OCI-LY1 (cell line): ENCODE results near the gene TNFRSF21.

Experiments
- H2AFZ ChIP-seq: fragments of 200-600 bp; sonication (generic), shearing (Covaris generic); 2 replicates; pipeline ENCODE4 v1.6.0; 2014; ENCODE audit warnings: antibody characterized with exemption, mild to moderate bottlenecking, low read length
- H3F3A ChIP-seq: fragments of 200-600 bp; sonication (generic), shearing (Covaris generic); 2 replicates; pipeline ENCODE4 v1.6.0; 2014; ENCODE audit warnings: mild to moderate bottlenecking, antibody characterized with exemption, low read length, moderate library complexity; ENCODE audit not compliant: insufficient read depth
- H3K27ac ChIP-seq: fragments of 200-600 bp; sonication (generic); 2 replicates; pipeline ENCODE4 v1.5.1; 2014; ENCODE audit warnings: low read length, mixed run types, mild to moderate bottlenecking, low read depth; ENCODE audit not compliant: poor library complexity, severe bottlenecking
- H3K27me3 ChIP-seq: fragments of 200-600 bp; sonication (generic); 2 replicates; pipeline ENCODE4 v1.6.0; 2014; ENCODE audit warnings: antibody characterized with exemption, mild to moderate bottlenecking, low read length, moderate library complexity; ENCODE audit not compliant: insufficient read depth
- H3K36me3 ChIP-seq: fragments of 200-600 bp; sonication (generic); 2 replicates; pipeline ENCODE4 v1.6.1; 2014; ENCODE audit warnings: mild to moderate bottlenecking, antibody characterized with exemption, low read length, moderate library complexity, mixed read lengths; ENCODE audit not compliant: insufficient read depth
- H3K4me1 ChIP-seq: fragments of 200-600 bp; sonication (generic); 2 replicates; pipeline ENCODE4 v1.5.1; 2014; ENCODE audit warnings: mild to moderate bottlenecking, low read length, moderate library complexity; ENCODE audit not compliant: insufficient read depth, severe bottlenecking
- H3K4me2 ChIP-seq: fragments of 200-600 bp; sonication (generic), shearing (Covaris generic); 2 replicates; pipeline ENCODE4 v1.6.1; 2014; ENCODE audit warnings: low read length
- H3K4me3 ChIP-seq: fragments of 200-600 bp; sonication (generic); 2 replicates; pipeline ENCODE4 v1.5.1; 2014; ENCODE audit warnings: low read length, low read depth, mild to moderate bottlenecking, mixed read lengths; ENCODE audit not compliant: poor library complexity, severe bottlenecking
- H3K79me2 ChIP-seq: fragments of 200-600 bp; shearing (Covaris generic); 2 replicates; pipeline ENCODE4 v1.6.1; 2016; ENCODE audit warnings: mixed run types, low read length, mixed read lengths; ENCODE audit not compliant: insufficient read depth
- H3K9ac ChIP-seq: fragments of 200-600 bp; sonication (generic), shearing (Covaris generic); 2 replicates; pipeline ENCODE4 v1.6.1; 2014; ENCODE audit warnings: mild to moderate bottlenecking, low read length, mixed read lengths
- H3K9me2 ChIP-seq: fragments of 200-600 bp; sonication (generic), shearing (Covaris generic); 2 replicates; pipeline ENCODE4 v1.6.1; 2014; ENCODE audit warnings: low read depth, mild to moderate bottlenecking, low read length, mixed read lengths
- H3K9me3 ChIP-seq: fragments of 200-600 bp; shearing (Covaris generic); 2 replicates; pipeline ENCODE4 v1.6.1; 2014; ENCODE audit warnings: low read length, mixed read lengths
- H4K20me1 ChIP-seq: fragments of 200-600 bp; sonication (generic), shearing (Covaris generic); 2 replicates; pipeline ENCODE4 v1.6.0; 2016; ENCODE audit warnings: mild to moderate bottlenecking, low read length; ENCODE audit not compliant: insufficient read depth
- CTCF ChIP-seq: fragments of 200-600 bp; sonication (generic), shearing (Covaris generic); IDR thresholded peaks from 2 replicates; pipeline ENCODE4 v1.5.1; 2017; ENCODE audit warnings: mild to moderate bottlenecking, antibody characterized with exemption, low read length, moderate library complexity, mixed read lengths
- EZH2 ChIP-seq: fragments of 200-600 bp; sonication (generic), shearing (Covaris generic); IDR thresholded peaks from 2 replicates; pipeline ENCODE4 v1.8.0; 2017; ENCODE audit warnings: borderline replicate concordance, mixed run types, mild to moderate bottlenecking, antibody characterized with exemption, low read length, moderate library complexity, mixed read lengths

Gene TNFRSF21

GRCh38 chr6:47288267-47289090 lies 21.2 kb downstream of the TNFRSF21 start:
- no peaks in the 10 kb centered on the region for H3K4me1 ChIP-seq
- TF ChIP-seq EZH2 (no peak), CTCF (no peak)
- no peak overlapping the region for H3K4me2 ChIP-seq
- H3K36me3 ChIP-seq, result no peaks in the 10 kb centered on the region
- H3K4me3 ChIP-seq, result no peak overlapping the region
- no peaks in the 10 kb centered on the region for H3K27me3 ChIP-seq
- no peak overlapping the region for H3K27ac ChIP-seq
- no peaks in the 10 kb centered on the region for H3K9me3 ChIP-seq
- H3F3A ChIP-seq, result no peaks in the 10 kb centered on the region
- no peak overlapping the region for H2AFZ ChIP-seq
- no peaks in the 10 kb centered on the region for H3K9me2 ChIP-seq
- H3K79me2 ChIP-seq, result no peaks in the 10 kb centered on the region
- H4K20me1 ChIP-seq, result no peaks in the 10 kb centered on the region
- no peak overlapping the region for H3K9ac ChIP-seq

GRCh38 chr6:47286301-47286700 lies 23.4 kb downstream of the TNFRSF21 start:
- Histone ChIP-seq H3K4me2 (no peak overlapping the region), H3K9me2 (no peaks in the 10 kb centered on the region), H3K4me1 (no peaks in the 10 kb centered on the region), H4K20me1 (no peaks in the 10 kb centered on the region), H3F3A (no peaks in the 10 kb centered on the region), H3K36me3 (no peaks in the 10 kb centered on the region), H3K27me3 (no peaks in the 10 kb centered on the region), H3K79me2 (no peaks in the 10 kb centered on the region), H3K27ac (no peak overlapping the region), H3K9ac (no peak overlapping the region), H2AFZ (no peak overlapping the region), H3K9me3 (no peaks in the 10 kb centered on the region), H3K4me3 (no peak overlapping the region)
- TF ChIP-seq CTCF (no peak), EZH2 (no peak)

GRCh38 chr6:47283993-47284392 lies 25.7 kb downstream of the TNFRSF21 start:
- H3K27ac ChIP-seq, result no peak overlapping the region
- no peak overlapping the region for H3K4me2 ChIP-seq
- H3K79me2 ChIP-seq, result no peaks in the 10 kb centered on the region
- TF ChIP-seq CTCF, result no peak
- no peak for TF ChIP-seq EZH2
- H3K27me3 ChIP-seq, result 0 out of 2 replicates have a peak, but pooled peaks cover 3% of the 10 kb centered on the region
- H3F3A ChIP-seq, result no peaks in the 10 kb centered on the region
- H2AFZ ChIP-seq, result no peak overlapping the region
- no peak overlapping the region for H3K9ac ChIP-seq
- no peaks in the 10 kb centered on the region for H3K36me3 ChIP-seq
- no peaks in the 10 kb centered on the region for H4K20me1 ChIP-seq
- no peak overlapping the region for H3K4me3 ChIP-seq
- no peaks in the 10 kb centered on the region for H3K4me1 ChIP-seq
- H3K9me2 ChIP-seq, result no peaks in the 10 kb centered on the region
- H3K9me3 ChIP-seq, result no peaks in the 10 kb centered on the region
